IMR-90 (cell line): Measurements from ENCODE around the gene EPHA2.

ENCODE experiments used
- BHLHE40 ChIP-seq: fragments of 150-350 bp; IDR thresholded peaks from 2 replicates; pipeline ENCODE4 v1.6.1; 2016; ENCODE audit warnings: mild to moderate bottlenecking, low read depth, low read length
- CEBPB ChIP-seq: IDR thresholded peaks from 2 replicates; pipeline ENCODE4 v1.6.1; 2012; ENCODE audit warnings: low read depth, low read length, improper control_type of control experiment
- CTCF ChIP-seq: conservative IDR thresholded peaks from 2 replicates; pipeline ENCODE4 v1.5.1; 2012; ENCODE audit warnings: mild to moderate bottlenecking, low read depth, low read length, improper control_type of control experiment
- MAFK ChIP-seq: IDR thresholded peaks from 2 replicates; pipeline ENCODE4 v1.6.1; 2012; ENCODE audit warnings: low read depth, low read length, improper control_type of control experiment
- MAZ ChIP-seq: IDR thresholded peaks from 2 replicates; pipeline ENCODE4 v1.6.1; 2012; ENCODE audit warnings: low read depth, mild to moderate bottlenecking, low read length, improper control_type of control experiment, moderate library complexity, borderline replicate concordance
- MXI1 ChIP-seq: IDR thresholded peaks from 2 replicates; pipeline ENCODE4 v1.6.1; 2012; ENCODE audit warnings: low read depth, mild to moderate bottlenecking, low read length, moderate library complexity, borderline replicate concordance
- NFE2L2 ChIP-seq: fragments of 150-350 bp; IDR thresholded peaks from 2 replicates; pipeline ENCODE4 v1.6.1; 2016; ENCODE audit warnings: low read depth, mild to moderate bottlenecking, low read length
- POLR2A ChIP-seq: IDR thresholded peaks from 2 replicates; pipeline ENCODE4 v1.6.1; 2012; ENCODE audit warnings: mild to moderate bottlenecking, low read depth, low read length
- RAD21 ChIP-seq: IDR thresholded peaks from 2 replicates; pipeline ENCODE4 v1.6.1; 2012; ENCODE audit warnings: low read length, improper control_type of control experiment
- RCOR1 ChIP-seq: IDR thresholded peaks from 2 replicates; pipeline ENCODE4 v1.6.1; 2012; ENCODE audit warnings: mild to moderate bottlenecking, low read length, improper control_type of control experiment; ENCODE audit not compliant: insufficient replicate concordance
- RFX5 ChIP-seq: IDR thresholded peaks from 2 replicates; pipeline ENCODE4 v1.8.0; 2012; ENCODE audit warnings: low read depth, mild to moderate bottlenecking, low read length, moderate library complexity
- SMC3 ChIP-seq: fragments of 150-350 bp; IDR thresholded peaks from 2 replicates; pipeline ENCODE4 v1.6.1; 2016; ENCODE audit warnings: low read depth, mild to moderate bottlenecking, antibody characterized with exemption, low read length, moderate library complexity

DNA sequence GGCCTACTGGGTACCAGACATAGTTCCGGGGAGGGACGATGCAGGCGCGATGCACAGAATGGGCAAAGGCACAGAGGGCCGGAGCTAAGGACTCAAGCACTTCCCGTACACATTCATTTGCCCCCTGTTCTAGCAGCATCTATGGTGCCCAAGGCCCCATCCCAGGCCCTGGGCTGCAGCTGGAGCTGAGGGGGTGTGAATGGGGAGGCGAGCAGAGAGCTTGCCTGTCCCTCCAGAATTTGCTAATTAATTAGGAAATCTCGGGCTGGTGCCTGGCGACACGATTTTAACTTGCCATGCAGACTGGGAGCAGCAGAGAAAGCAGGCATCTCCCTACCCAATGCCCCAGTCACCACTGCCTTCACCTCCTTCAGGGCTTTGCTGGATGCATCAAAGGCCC is 35.9 kb downstream of the EPHA2 start:
- TF ChIP-seq RAD21 = no peak
- TF ChIP-seq CTCF = no peak
- TF ChIP-seq MAZ = no peak
- TF ChIP-seq POLR2A = no peak
- TF ChIP-seq NFE2L2 = no peak
- no peak for TF ChIP-seq MXI1
- TF ChIP-seq BHLHE40 = no peak
- no peak for TF ChIP-seq CEBPB
- TF ChIP-seq RCOR1 = no peak
- no peak for TF ChIP-seq MAFK
- TF ChIP-seq SMC3 = no peak
- no peak for TF ChIP-seq RFX5
